ENCODE data around the gene ADCY2.

ADCY2 gene

GRCh38 chr5:7749626-7750025 lies 353.7 kb downstream of the ADCY2 start:
- no peak for DNase-seq (ENCODE audit: low read depth)

GRCh38 chr5:7751874-7752273 lies 355.9 kb downstream of the ADCY2 start:
- no peak for DNase-seq (ENCODE audit: low read depth)

GRCh38 chr5:7753181-7753580 lies 357.2 kb downstream of the ADCY2 start:
- DNase-seq (ENCODE audit: low read depth): no peak

GRCh38 chr5:7753596-7753995 lies 357.7 kb downstream of the ADCY2 start:
- DNase-seq (ENCODE audit: low read depth): no peak

GRCh38 chr5:7754490-7754889 lies 358.6 kb downstream of the ADCY2 start:
- DNase-seq (ENCODE audit: low read depth): no peak

GRCh38 chr5:7754997-7755596 lies 359.2 kb downstream of the ADCY2 start:
- DNase-seq (ENCODE audit: low read depth): peak; percentile 9

- DNase-seq (ENCODE audit: low read depth): no peak
Observed at GRCh38 chr5:7755958-7756357, 360.0 kb downstream of the ADCY2 start.

- DNase-seq (ENCODE audit: low read depth): peak; percentile 9
Observed at GRCh38 chr5:7756453-7756852, 360.5 kb downstream of the ADCY2 start.

GRCh38 chr5:7759257-7759871 lies 363.4 kb downstream of the ADCY2 start:
- no peak for DNase-seq (ENCODE audit: low read depth)

- DNase-seq (ENCODE audit: low read depth): no peak
Observed at GRCh38 chr5:7759951-7760580, 364.1 kb downstream of the ADCY2 start.

- no peak for DNase-seq (ENCODE audit: low read depth)
Observed at GRCh38 chr5:7762267-7762666, 366.3 kb downstream of the ADCY2 start.

GRCh38 chr5:7763621-7764072 lies 367.7 kb downstream of the ADCY2 start:
- no peak for DNase-seq (ENCODE audit: low read depth)

- no peak for DNase-seq (ENCODE audit: low read depth)
Observed at GRCh38 chr5:7764452-7764851, 368.5 kb downstream of the ADCY2 start.

- no peak for DNase-seq (ENCODE audit: low read depth)
Observed at GRCh38 chr5:7770436-7770835, 374.5 kb downstream of the ADCY2 start.

GRCh38 chr5:7772141-7772540 lies 376.2 kb downstream of the ADCY2 start:
- no peak for DNase-seq (ENCODE audit: low read depth)

GRCh38 chr5:7773178-7773577 lies 377.2 kb downstream of the ADCY2 start:
- DNase-seq (ENCODE audit: low read depth): no peak

GRCh38 chr5:7776442-7776841 lies 380.5 kb downstream of the ADCY2 start:
- no peak for DNase-seq (ENCODE audit: low read depth)

GRCh38 chr5:7779019-7780005 lies 383.4 kb downstream of the ADCY2 start:
- DNase-seq (ENCODE audit: low read depth): no peak

GRCh38 chr5:7781899-7782298 lies 386.0 kb downstream of the ADCY2 start:
- no peak for DNase-seq (ENCODE audit: low read depth)

GRCh38 chr5:7784683-7785380 lies 388.9 kb downstream of the ADCY2 start:
- DNase-seq (ENCODE audit: low read depth): no peak

GRCh38 chr5:7787770-7788169 lies 391.8 kb downstream of the ADCY2 start:
- no peak for DNase-seq (ENCODE audit: low read depth)

GRCh38 chr5:7789567-7789966 lies 393.6 kb downstream of the ADCY2 start:
- DNase-seq (ENCODE audit: low read depth): no peak

All from stromal cell of bone marrow (primary cell).